IMR-90 (cell line): ENCODE measurements around the gene BGN. TPM values are rescaled to one million over a fixed set of nuclear protein-coding genes. Genes with fewer than 3 reads are reported as not detected.

Experiments
- ATAC-seq: fragments of 200-7000 bp; cut with Tn5 transposase; 2 replicates; pipeline ENCODE4 v1.9.1; 2020; ENCODE audit warnings: low read depth, mild to moderate bottlenecking, moderate library complexity
- BruUV-seq: library from RNA; stranded (reverse); fragments of 400-500 nt; replicated peaks from 2 replicates; lab custom pipeline; 2021; lab: Mats Ljungman, UMichigan
- CTCF ChIA-PET: fragments of 300-600 bp; formaldehyde crosslinking; extraction: SDS; loops from one replicate; lab custom pipeline; 2021; ENCODE audit warnings: antibody characterized with exemption; lab: Yijun Ruan, JAX
- POLR2A ChIA-PET: fragments of 300-600 bp; sonication (Branson Sonifier 250); formaldehyde crosslinking; loops from one replicate; lab custom pipeline; 2022; ENCODE audit warnings: antibody characterized with exemption; ENCODE audit not compliant: unreplicated experiment; lab: Charles Lee
- DNase-seq: peaks from one replicate; pipeline ENCODE4 v3.0.0; 2013
- H2AFZ ChIP-seq: replicated peaks from 2 replicates; pipeline ENCODE3; 2013; ENCODE audit warnings: low read length, mild to moderate bottlenecking; ENCODE audit not compliant: poor library complexity
- H2AK5ac ChIP-seq: 2 replicates; pipeline ENCODE4 v1.6.1; 2013; ENCODE audit warnings: low read depth, low read length, inconsistent platforms
- H2AK9ac ChIP-seq: replicated peaks from 2 replicates; pipeline ENCODE3; 2013; ENCODE audit warnings: mild to moderate bottlenecking, low read depth, low read length, moderate library complexity; ENCODE audit not compliant: poor library complexity
- H2BK120ac ChIP-seq: 2 replicates; pipeline ENCODE4 v1.6.1; 2013; ENCODE audit warnings: low read depth, low read length, inconsistent platforms
- H2BK15ac ChIP-seq: 3 replicates; pipeline ENCODE4 v1.6.1; 2013; ENCODE audit warnings: low read depth, low read length, inconsistent platforms
- H2BK20ac ChIP-seq: 2 replicates; pipeline ENCODE4 v1.6.1; 2013; ENCODE audit warnings: low read depth, mild to moderate bottlenecking, inconsistent platforms, low read length, moderate library complexity
- H2BK5ac ChIP-seq: 2 replicates; pipeline ENCODE4 v1.6.1; 2013; ENCODE audit warnings: mild to moderate bottlenecking, low read depth, low read length, inconsistent platforms; ENCODE audit not compliant: poor library complexity, severe bottlenecking
- H3K14ac ChIP-seq: replicated peaks from 2 replicates; pipeline ENCODE4 v1.6.1; 2013; ENCODE audit warnings: low read depth, low read length, inconsistent platforms
- H3K18ac ChIP-seq: 2 replicates; pipeline ENCODE4 v1.6.1; 2013; ENCODE audit warnings: low read depth, low read length, control low read depth
- H3K23ac ChIP-seq: 2 replicates; pipeline ENCODE4 v1.6.1; 2013; ENCODE audit warnings: low read depth, low read length, inconsistent platforms
- H3K27ac ChIP-seq: 2 replicates; pipeline ENCODE4 v1.5.1; 2013; ENCODE audit warnings: mild to moderate bottlenecking, control low read depth, low read length; ENCODE audit not compliant: insufficient read depth
- H3K27me3 ChIP-seq: 2 replicates; pipeline ENCODE4 v1.6.1; 2013; ENCODE audit warnings: low read length; ENCODE audit not compliant: control insufficient read depth, insufficient read depth
- H3K36me3 ChIP-seq: 2 replicates; pipeline ENCODE4 v1.6.1; 2013; ENCODE audit warnings: low read length, mixed read lengths; ENCODE audit not compliant: control insufficient read depth, insufficient read depth
- H3K4ac ChIP-seq: 2 replicates; pipeline ENCODE4 v1.6.1; 2013; ENCODE audit warnings: low read depth, low read length, inconsistent platforms
- H3K4me1 ChIP-seq: 2 replicates; pipeline ENCODE4 v1.6.1; 2013; ENCODE audit warnings: low read length, mixed read lengths; ENCODE audit not compliant: control insufficient read depth, insufficient read depth
- H3K4me2 ChIP-seq: 2 replicates; pipeline ENCODE4 v1.6.1; 2013; ENCODE audit warnings: low read depth, mild to moderate bottlenecking, control low read depth, low read length, moderate library complexity
- H3K4me3 ChIP-seq: 2 replicates; pipeline ENCODE4 v1.5.1; 2013; ENCODE audit warnings: low read depth, mild to moderate bottlenecking, control low read depth, low read length, moderate library complexity; ENCODE audit not compliant: insufficient read depth
- H3K56ac ChIP-seq: 2 replicates; pipeline ENCODE4 v1.6.1; 2013; ENCODE audit warnings: low read length, inconsistent platforms; ENCODE audit not compliant: insufficient read depth; ENCODE audit errors: extremely low read depth
- H3K79me1 ChIP-seq, 2 experiments: 2 replicates each; pipeline ENCODE4 v1.6.1; 2013; ENCODE audit warnings: low read length in 2 of 2, inconsistent platforms in 1 of 2, low read depth in 1 of 2
- H3K9ac ChIP-seq: 2 replicates; pipeline ENCODE4 v1.6.1; 2013; ENCODE audit warnings: low read depth, low read length, control low read depth
- H3K9me1 ChIP-seq: 2 replicates; pipeline ENCODE4 v1.6.1; 2013; ENCODE audit warnings: low read length, inconsistent platforms; ENCODE audit not compliant: insufficient read depth
- H3K9me3 ChIP-seq: 2 replicates; pipeline ENCODE4 v1.6.1; 2013; ENCODE audit warnings: low read length; ENCODE audit not compliant: control insufficient read depth, insufficient read depth
- H4K20me1 ChIP-seq: 2 replicates; pipeline ENCODE4 v1.6.1; 2013; ENCODE audit warnings: low read length, inconsistent platforms; ENCODE audit not compliant: insufficient read depth
- H4K5ac ChIP-seq: 2 replicates; pipeline ENCODE4 v1.6.1; 2013; ENCODE audit warnings: mild to moderate bottlenecking, low read depth, low read length, control low read depth
- H4K8ac ChIP-seq, 2 experiments: 2 replicates each; pipeline ENCODE4 v1.6.1; 2013; ENCODE audit warnings: low read depth in 2 of 2, low read length in 2 of 2, control low read depth in 1 of 2, inconsistent platforms in 1 of 2
- H4K91ac ChIP-seq: 2 replicates; pipeline ENCODE4 v1.6.1; 2013; ENCODE audit warnings: low read depth, low read length, inconsistent platforms; ENCODE audit not compliant: insufficient read depth
- BHLHE40 ChIP-seq: fragments of 150-350 bp; IDR thresholded peaks from 2 replicates; pipeline ENCODE4 v1.6.1; 2016; ENCODE audit warnings: mild to moderate bottlenecking, low read depth, low read length
- CEBPB ChIP-seq: IDR thresholded peaks from 2 replicates; pipeline ENCODE4 v1.6.1; 2012; ENCODE audit warnings: low read depth, low read length, improper control_type of control experiment
- CHD1 ChIP-seq: IDR thresholded peaks from 2 replicates; pipeline ENCODE4 v1.6.1; 2012; ENCODE audit warnings: low read depth, low read length, improper control_type of control experiment
- CTCF ChIP-seq: conservative IDR thresholded peaks from 2 replicates; pipeline ENCODE4 v1.5.1; 2012; ENCODE audit warnings: mild to moderate bottlenecking, low read depth, low read length, improper control_type of control experiment
- ELK1 ChIP-seq: fragments of 150-350 bp; IDR thresholded peaks from 2 replicates; pipeline ENCODE4 v1.6.1; 2016; ENCODE audit warnings: low read depth, mild to moderate bottlenecking, low read length, moderate library complexity, borderline replicate concordance
- FOS ChIP-seq: fragments of 150-350 bp; IDR thresholded peaks from 2 replicates; pipeline ENCODE4 v1.6.1; 2016; ENCODE audit warnings: low read depth, low read length
- MAFK ChIP-seq: IDR thresholded peaks from 2 replicates; pipeline ENCODE4 v1.6.1; 2012; ENCODE audit warnings: low read depth, low read length, improper control_type of control experiment
- MAZ ChIP-seq: IDR thresholded peaks from 2 replicates; pipeline ENCODE4 v1.6.1; 2012; ENCODE audit warnings: low read depth, mild to moderate bottlenecking, low read length, improper control_type of control experiment, moderate library complexity, borderline replicate concordance
- MXI1 ChIP-seq: IDR thresholded peaks from 2 replicates; pipeline ENCODE4 v1.6.1; 2012; ENCODE audit warnings: low read depth, mild to moderate bottlenecking, low read length, moderate library complexity, borderline replicate concordance
- NFE2L2 ChIP-seq: fragments of 150-350 bp; IDR thresholded peaks from 2 replicates; pipeline ENCODE4 v1.6.1; 2016; ENCODE audit warnings: low read depth, mild to moderate bottlenecking, low read length
- POLR2A ChIP-seq: IDR thresholded peaks from 2 replicates; pipeline ENCODE4 v1.6.1; 2012; ENCODE audit warnings: mild to moderate bottlenecking, low read depth, low read length
- RAD21 ChIP-seq: IDR thresholded peaks from 2 replicates; pipeline ENCODE4 v1.6.1; 2012; ENCODE audit warnings: low read length, improper control_type of control experiment
- RCOR1 ChIP-seq: IDR thresholded peaks from 2 replicates; pipeline ENCODE4 v1.6.1; 2012; ENCODE audit warnings: mild to moderate bottlenecking, low read length, improper control_type of control experiment; ENCODE audit not compliant: insufficient replicate concordance
- RFX5 ChIP-seq: IDR thresholded peaks from 2 replicates; pipeline ENCODE4 v1.8.0; 2012; ENCODE audit warnings: low read depth, mild to moderate bottlenecking, low read length, moderate library complexity
- SMC3 ChIP-seq: fragments of 150-350 bp; IDR thresholded peaks from 2 replicates; pipeline ENCODE4 v1.6.1; 2016; ENCODE audit warnings: low read depth, mild to moderate bottlenecking, antibody characterized with exemption, low read length, moderate library complexity
- USF2 ChIP-seq: fragments of 150-350 bp; IDR thresholded peaks from 2 replicates; pipeline ENCODE4 v1.6.1; 2017; ENCODE audit warnings: mild to moderate bottlenecking, antibody characterized with exemption, low read length, low read depth
- WGBS, 2 experiments: methylation state at CpG; one replicate each; pipeline versions ENCODE4 v1.1.5 to v1.1.7; 2013; ENCODE audit warnings: missing lambda C conversion rate in 2 of 2; ENCODE audit not compliant: insufficient read length in 1 of 2; ENCODE audit errors: extremely low coverage in 2 of 2; 5-methylcytosine and 5-hydroxymethylcytosine counted together
- dilution Hi-C: fragments of 300-500 bp; cut with HindIII; formaldehyde crosslinking; loops from one replicate; pipeline ENCODE4 v1.14.3; 2018; ENCODE audit warnings: low sequenced_read_pairs; ENCODE audit not compliant: unreplicated experiment
- in situ Hi-C: fragments of 300-500 bp; cut with MboI; formaldehyde crosslinking; loops from 3 replicates; pipeline ENCODE4 v1.14.3; 2019; ENCODE audit warnings: low sequenced_read_pairs, inconsistent platforms, mixed read lengths
- intact Hi-C: fragments of 100-400 bp; cut with micrococcal nuclease; formaldehyde crosslinking; loops from 2 replicates; pipeline ENCODE4 v1.10.0; 2022
- polyA plus RNA-seq, 3 experiments: library from polyadenylated mRNA; depleted of rRNA; stranded (reverse); fragments of >200 nt; gene quantifications; 2 replicates each; pipeline ENCODE4 v1.2.3, GENCODE V29; 2012; ENCODE audit warnings: low replicate concordance in 1 of 3
- total RNA-seq: library from RNA; depleted of rRNA; stranded (reverse); fragments of >200 nt; gene quantifications from 2 replicates; pipeline ENCODE4 v1.2.3, GENCODE V29; 2012

Gene BGN
- total and polyA plus RNA-seq, 2 of the 4 experiments (the other 2 are of a cell fraction), result 11.3 to 298 TPM

GRCh38 chrX:153549231-153549630, 54.5 kb downstream of the BGN start:
- H4K20me1 ChIP-seq, result no peaks in the 10 kb centered on the region
- intact Hi-C loops (no loop called here), in situ Hi-C loops (no loop called here), dilution Hi-C loops (no loop called here)
- no peak overlapping the region for H2AK9ac ChIP-seq
- no peak overlapping the region for H2BK5ac ChIP-seq
- TF ChIP-seq POLR2A, result no peak
- TF ChIP-seq MAZ, result no peak
- TF ChIP-seq RFX5, result no peak
- TF ChIP-seq BHLHE40, result no peak
- TF ChIP-seq NFE2L2, result no peak
- no peak for TF ChIP-seq CTCF
- no peak for TF ChIP-seq USF2
- TF ChIP-seq ELK1, result no peak
- no peak for TF ChIP-seq FOS
- TF ChIP-seq SMC3, result no peak
- TF ChIP-seq RAD21, result no peak
- TF ChIP-seq CHD1, result no peak
- TF ChIP-seq CEBPB, result no peak
- TF ChIP-seq MAFK, result no peak
- TF ChIP-seq MXI1, result no peak
- TF ChIP-seq RCOR1, result no peak
- no peak overlapping the region for H3K18ac ChIP-seq
- no peak overlapping the region for H2AK5ac ChIP-seq
- no peak for DNase-seq
- no peak overlapping the region for H3K23ac ChIP-seq
- no peak overlapping the region for H2BK20ac ChIP-seq
- H3K9me3 ChIP-seq, result no peaks in the 10 kb centered on the region; the same call in 1 of the 2 replicates
- H2BK120ac ChIP-seq, result no peak overlapping the region
- no peak for ATAC-seq
- no peak overlapping the region for H2BK15ac ChIP-seq
- H3K9me1 ChIP-seq, result no peaks in the 10 kb centered on the region
- H3K27ac ChIP-seq, result no peak overlapping the region
- no peak overlapping the region for H3K14ac ChIP-seq
- no peak overlapping the region for H3K4ac ChIP-seq
- H3K4me3 ChIP-seq, result no peak overlapping the region
- H3K79me1 ChIP-seq, result no peaks in the 10 kb centered on the region
- no CpG with 5 or more reads among the region's 17 CpGs for WGBS, 2 experiments
- H3K27me3 ChIP-seq, result peaks cover 5% of the 10 kb centered on the region; the same call in 1 of the 2 replicates
- ChIA-PET CTCF (interaction anchor here (0.7 kb wide), 1 partner anchor 102 kb away, joined by 5 read pairs; no protein-coding TSS in a partner anchor), POLR2A (no interaction called here)
- H3K9ac ChIP-seq, result no peak overlapping the region
- H4K5ac ChIP-seq, result no peak overlapping the region
- no peak overlapping the region for H4K8ac ChIP-seq
- H2AFZ ChIP-seq, result no peak overlapping the region
- no peak overlapping the region for H3K4me2 ChIP-seq
- no TSS peak for BruUV-seq
- no peak overlapping the region for H4K91ac ChIP-seq
- H3K4me1 ChIP-seq, result no peaks in the 10 kb centered on the region
- H3K36me3 ChIP-seq, result no peaks in the 10 kb centered on the region
- no peak overlapping the region for H3K56ac ChIP-seq
